IPS-18c (cell line): Measurements from ENCODE around the gene ZNF652.

Experiments used
- H3K4me3 ChIP-seq: 2 replicates; pipeline ENCODE4 v1.7.0; 2013; ENCODE audit warnings: low read depth, mild to moderate bottlenecking, low read length, moderate library complexity; ENCODE audit not compliant: insufficient read depth
- H3K9me3 ChIP-seq: one replicate; pipeline ENCODE4 v1.6.1; 2013; ENCODE audit warnings: mild to moderate bottlenecking, low read length, moderate library complexity; ENCODE audit not compliant: control insufficient read depth, insufficient read depth

ZNF652 gene

DNA sequence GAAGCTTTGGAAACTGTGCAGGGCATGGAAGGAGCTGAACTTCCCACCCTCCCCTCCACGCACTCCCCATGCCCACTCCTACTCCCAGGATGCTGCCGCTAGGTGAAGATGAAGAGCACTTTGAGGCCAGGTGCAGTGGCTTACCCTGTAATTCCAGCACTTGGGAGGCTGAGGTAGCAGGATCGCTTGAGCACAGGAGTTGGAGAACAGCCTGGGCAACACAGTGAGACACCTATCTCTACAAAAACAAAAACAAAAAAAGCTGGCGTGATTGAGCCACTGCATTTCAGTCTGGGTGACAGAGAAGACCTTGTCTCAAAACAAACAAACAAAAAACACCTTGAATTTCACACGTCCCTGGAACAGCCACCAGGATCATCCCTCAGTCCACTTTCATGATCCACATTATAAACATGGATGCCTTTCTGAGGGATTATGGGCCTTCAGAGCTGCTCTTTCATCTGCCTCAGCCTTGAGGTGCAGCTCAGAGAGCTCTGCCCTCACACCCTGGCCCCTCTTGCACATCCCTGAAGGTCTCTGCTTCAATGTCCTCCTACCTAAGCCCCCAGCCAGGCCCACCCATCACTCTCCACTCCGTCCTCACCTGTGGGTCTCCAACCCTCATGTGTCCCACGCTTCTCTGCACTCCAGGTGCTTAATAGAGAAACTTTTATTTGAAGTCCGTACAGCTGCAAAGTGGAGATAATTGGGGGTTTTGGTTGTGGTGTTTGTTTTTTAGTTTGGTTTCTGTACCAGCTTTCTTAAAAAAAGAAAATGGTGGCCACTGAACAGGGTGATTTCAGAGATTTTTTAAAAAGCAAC, 26.9 kb upstream of the ZNF652 start:
- no peak overlapping the region for H3K4me3 ChIP-seq
- H3K9me3 ChIP-seq: no peaks in the 10 kb centered on the region

DNA sequence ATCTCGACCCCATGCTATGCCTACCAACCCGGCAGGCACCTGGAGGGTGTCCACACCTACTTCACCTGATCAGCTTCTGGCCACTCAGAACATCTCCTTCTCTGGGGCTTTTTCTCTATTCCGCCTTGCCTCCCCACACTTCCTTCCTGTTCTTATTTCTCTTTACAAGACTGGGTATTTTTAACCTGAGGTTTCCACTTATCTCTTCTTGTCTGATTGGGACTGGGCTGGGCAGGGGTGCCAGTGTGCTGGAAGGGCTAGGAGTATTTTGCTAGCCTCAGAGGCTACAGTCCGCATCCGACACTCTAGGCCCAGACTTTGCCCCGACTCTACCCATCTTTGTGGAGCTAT, 26.2 kb upstream of the ZNF652 start:
- Histone ChIP-seq H3K9me3 (no peaks in the 10 kb centered on the region), H3K4me3 (no peak overlapping the region)

DNA sequence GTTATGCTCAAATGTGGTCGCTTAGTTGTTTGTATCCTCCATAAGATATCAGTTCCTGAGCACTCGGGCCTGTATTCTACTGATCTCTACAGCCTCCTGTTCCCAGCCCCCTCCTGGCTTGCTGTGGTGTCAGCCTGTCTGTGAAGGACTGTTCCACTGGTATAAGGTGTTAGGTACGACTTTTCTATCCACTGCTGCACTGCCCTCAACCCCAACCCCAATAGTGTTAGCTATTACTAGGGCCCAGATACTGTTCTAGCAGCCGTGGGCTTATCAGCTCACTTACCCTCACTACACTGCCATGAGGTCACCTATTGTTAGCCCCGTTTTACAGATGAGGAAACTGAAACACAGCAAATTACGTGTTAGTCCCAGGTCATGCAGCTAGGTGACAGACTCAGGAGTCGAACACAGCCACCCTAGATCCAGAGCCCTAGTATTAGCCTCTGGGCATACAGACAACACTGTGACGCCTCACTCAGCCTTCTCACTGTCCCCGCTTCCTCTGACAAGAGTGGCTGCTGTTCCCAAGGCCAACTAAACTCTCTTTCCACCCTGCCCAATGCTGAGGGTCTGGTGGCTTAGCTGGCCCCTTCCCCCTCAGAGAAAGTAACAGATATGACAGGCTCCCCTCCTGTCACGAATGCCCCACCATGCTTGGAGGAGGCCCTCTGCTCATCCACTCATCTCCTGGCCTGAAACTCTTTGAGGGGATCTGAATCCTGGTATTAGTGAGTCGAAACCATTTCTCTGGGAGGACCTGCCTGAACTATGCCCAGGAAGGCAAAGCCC, 25.6 kb upstream of the ZNF652 start:
- H3K9me3 ChIP-seq: no peaks in the 10 kb centered on the region
- no peak overlapping the region for H3K4me3 ChIP-seq

DNA sequence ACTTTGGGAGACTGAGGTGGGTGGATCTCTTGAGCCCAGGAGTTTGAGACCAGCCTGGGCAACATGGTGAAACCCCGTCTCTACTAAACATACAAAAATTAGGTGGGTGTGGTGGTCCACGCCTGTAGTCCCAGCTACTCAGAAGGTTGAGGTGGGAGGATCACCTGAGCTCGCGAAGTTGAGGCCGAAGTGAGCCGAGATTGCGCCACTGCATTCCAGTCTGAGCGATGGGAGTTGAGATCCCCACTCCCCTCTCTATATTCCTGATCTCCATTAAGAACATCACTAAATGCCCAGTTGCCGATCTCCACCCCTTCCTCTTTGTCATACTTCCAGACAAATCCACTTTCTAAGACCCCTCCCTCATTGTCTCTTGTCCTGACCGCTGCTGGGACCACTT, 24.3 kb upstream of the ZNF652 start:
- Histone ChIP-seq H3K9me3 (no peaks in the 10 kb centered on the region), H3K4me3 (no peak overlapping the region)

DNA sequence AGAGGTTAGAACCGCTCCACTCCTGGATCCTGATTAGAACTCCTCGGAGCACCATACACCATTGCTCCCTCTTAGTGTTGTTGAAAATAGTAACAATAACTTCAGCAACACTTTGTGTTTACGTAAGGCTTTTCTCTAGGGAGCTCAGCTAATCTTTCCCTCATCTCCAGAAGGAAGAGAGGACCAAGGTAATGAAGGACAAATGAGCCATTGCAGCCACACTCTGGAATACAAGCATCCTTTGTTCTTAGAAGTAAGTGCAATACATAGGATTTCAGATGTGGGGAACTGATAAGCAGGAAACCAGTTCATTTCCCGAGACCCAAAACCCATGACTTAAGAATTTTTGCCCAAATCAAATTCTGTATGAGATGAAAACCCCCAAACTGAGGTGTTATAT, 22.9 kb upstream of the ZNF652 start:
- Histone ChIP-seq H3K4me3 (no peak overlapping the region), H3K9me3 (no peaks in the 10 kb centered on the region)

DNA sequence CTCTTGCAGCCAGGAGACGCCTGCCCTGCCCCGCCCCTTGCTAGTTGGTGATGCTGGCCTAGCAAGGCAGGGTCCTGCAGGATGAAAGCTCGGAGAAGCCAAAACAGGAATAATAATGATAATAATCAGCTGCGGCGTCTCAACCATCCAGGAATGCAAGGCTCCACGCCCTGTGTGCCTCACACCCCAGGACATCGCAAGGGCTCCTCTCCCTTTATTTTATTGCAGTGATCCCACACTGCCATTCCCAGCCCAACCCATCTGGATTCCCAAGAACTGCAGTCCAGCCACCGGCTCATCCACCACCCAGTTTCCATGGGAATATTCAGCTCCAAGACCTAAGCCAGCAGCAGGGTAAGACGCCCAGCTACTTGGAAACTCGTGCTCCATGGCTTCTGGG, 21.0 kb upstream of the ZNF652 start:
- H3K4me3 ChIP-seq: no peak overlapping the region
- H3K9me3 ChIP-seq: no peaks in the 10 kb centered on the region

DNA sequence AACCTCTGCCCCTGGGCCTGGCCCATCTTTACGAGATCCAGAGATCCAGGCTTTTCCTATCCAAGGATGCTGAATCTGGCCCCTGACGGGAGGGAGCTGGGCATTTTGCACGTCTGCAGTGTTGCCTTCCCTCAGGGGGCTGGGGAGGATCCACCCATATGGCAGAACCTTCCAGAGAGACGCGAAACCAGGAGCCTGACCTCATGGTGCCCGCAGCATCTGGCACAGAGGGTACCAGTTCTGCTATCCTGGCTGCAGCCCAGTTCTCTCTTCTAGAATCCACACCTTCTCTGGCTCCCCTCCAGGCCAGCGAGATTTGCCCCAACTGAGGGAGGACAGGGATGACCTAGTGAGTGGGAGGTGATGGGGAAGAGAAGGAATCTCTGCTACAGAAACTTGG, 20.5 kb upstream of the ZNF652 start:
- Histone ChIP-seq H3K4me3 (no peak overlapping the region), H3K9me3 (no peaks in the 10 kb centered on the region)

DNA sequence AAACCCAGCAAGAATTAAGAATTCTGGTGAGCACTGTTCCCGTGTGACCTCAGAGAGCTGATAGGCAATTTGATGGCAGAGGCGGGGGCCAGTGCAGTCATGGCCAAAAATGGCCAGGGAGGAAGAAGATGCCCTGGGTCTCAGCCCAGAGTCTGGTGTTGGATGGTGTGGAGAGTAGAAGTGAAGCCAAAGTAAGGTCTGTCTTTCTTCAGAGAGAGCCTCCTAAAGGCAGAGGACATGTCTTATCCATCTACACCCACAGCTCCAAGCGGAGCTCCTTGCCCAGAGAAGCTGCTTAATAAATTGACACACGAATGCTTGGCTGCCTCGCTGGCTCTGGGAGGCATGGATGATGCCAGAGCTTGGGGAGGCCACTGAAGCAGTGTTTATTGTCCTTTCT, 19.7 kb upstream of the ZNF652 start:
- no peak overlapping the region for H3K4me3 ChIP-seq
- H3K9me3 ChIP-seq: no peaks in the 10 kb centered on the region

DNA sequence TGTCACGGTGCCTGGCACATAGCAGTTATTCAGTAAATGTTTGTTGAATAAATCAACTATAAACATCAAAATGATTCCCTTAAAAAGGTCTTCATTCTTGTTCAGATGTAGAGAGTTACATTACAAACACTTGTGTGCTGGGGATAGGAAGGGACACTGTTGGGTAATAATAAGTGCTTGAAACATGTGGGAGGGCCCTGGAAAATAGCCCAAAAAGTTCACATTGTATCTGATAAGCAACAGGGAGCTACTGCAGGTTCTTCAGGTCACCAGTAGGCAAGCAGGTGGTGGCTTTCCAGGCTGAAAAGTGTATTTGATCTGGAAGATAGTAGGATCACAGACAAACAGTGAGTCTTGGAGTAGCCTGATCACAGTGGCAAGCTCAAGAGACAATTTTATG, 19.0 kb upstream of the ZNF652 start:
- H3K4me3 ChIP-seq: no peak overlapping the region
- H3K9me3 ChIP-seq: no peaks in the 10 kb centered on the region

DNA sequence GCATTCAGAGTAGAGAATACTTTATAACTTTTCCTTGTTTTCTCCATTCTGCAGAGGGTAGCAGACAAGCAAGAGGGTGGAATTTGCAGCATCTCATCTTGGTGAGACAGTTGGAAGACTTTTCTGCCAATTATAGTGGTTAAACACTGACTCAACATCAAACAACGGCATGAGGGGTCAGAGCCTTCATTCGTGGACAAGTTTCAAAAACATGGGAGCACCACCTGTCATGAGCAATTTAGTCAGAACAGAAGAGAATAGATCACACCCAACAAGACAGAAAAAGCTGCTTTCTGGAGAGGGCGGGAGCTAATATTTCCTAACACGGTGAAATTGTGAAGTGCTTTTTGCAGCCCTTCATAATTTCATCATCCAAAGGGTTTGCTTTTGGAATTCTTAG, 17.9 kb upstream of the ZNF652 start:
- Histone ChIP-seq H3K4me3 (no peak overlapping the region), H3K9me3 (no peaks in the 10 kb centered on the region)

DNA sequence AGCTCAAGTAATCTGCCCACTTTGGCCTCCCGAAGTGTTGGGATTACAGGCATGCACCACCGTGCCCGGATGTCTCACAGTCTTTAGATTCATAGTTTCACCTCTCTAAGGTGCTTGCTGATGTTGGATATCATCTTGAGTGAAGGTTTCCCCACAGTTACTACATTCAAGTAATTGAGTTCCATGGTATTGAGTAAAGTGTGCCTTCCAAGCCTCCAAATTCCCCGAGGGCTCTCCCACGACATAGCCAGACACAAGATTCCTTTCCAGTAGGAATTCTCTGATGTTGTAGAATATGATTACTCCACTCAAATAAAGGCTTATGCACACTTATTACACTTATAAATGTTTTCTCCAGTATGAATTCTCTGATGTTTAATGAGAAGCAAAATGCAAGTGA, 16.3 kb upstream of the ZNF652 start:
- Histone ChIP-seq H3K4me3 (no peak overlapping the region), H3K9me3 (no peaks in the 10 kb centered on the region)

DNA sequence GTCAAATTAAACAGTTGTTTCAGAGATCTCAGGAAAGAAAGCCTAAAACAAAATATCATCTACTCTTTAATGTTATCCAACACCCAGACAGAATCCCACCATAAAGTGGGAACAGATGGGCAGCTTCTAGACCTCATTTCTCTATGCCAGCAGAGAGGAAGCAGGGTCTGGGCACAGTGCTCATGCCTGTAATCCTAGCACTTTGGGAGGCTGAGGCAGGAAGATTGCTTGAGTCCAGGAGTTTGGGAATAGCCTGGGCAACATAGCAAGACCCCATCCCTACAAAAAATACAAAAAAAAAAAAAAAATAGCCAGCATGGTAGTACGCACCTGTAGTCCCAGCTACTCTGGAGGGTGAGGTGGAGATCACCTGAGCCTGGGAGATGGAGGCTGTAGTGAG, 13.5 kb upstream of the ZNF652 start:
- Histone ChIP-seq H3K4me3 (no peak overlapping the region), H3K9me3 (no peaks in the 10 kb centered on the region)

DNA sequence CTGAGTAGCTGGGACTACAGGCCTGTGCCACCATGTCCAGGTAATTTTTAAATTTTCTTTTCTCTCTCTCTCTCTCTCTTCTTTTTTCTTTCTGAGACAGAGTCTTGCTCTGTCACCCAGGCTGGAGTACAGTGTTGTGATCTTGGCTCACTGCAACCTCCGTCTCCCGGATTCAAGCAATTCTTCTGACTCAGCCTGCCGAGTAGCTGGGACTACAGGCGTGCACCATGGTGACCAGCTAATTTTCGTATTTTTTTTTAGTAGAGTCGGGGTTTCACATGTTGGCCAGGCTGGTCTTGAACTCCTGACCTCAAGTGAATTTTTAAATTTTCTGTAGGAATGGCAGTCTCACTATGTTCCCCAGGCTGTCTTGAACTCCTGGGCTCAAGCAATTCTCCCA, 11.1 kb upstream of the ZNF652 start:
- H3K4me3 ChIP-seq: no peak overlapping the region
- H3K9me3 ChIP-seq: no peaks in the 10 kb centered on the region

DNA sequence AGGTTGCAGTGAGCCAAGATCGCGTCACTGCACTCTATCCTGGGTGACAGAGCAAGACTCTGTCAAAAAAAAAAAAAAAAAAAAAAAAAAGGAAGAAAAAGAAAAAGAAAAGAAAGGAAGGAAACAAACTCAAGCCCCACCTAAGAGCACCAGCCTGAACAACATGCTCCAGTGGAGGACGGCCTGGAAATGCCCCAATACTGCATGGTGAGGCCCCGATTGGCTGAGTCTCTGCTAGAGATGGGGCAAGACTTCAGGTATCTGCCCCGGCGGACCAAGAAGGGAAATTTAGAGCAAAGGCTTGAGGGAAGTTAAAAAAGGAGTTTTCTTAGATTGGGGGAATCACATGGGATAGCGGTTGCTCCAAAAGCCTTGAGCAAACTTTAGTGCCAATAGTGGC, 10.4 kb upstream of the ZNF652 start:
- no peaks in the 10 kb centered on the region for H3K9me3 ChIP-seq

DNA sequence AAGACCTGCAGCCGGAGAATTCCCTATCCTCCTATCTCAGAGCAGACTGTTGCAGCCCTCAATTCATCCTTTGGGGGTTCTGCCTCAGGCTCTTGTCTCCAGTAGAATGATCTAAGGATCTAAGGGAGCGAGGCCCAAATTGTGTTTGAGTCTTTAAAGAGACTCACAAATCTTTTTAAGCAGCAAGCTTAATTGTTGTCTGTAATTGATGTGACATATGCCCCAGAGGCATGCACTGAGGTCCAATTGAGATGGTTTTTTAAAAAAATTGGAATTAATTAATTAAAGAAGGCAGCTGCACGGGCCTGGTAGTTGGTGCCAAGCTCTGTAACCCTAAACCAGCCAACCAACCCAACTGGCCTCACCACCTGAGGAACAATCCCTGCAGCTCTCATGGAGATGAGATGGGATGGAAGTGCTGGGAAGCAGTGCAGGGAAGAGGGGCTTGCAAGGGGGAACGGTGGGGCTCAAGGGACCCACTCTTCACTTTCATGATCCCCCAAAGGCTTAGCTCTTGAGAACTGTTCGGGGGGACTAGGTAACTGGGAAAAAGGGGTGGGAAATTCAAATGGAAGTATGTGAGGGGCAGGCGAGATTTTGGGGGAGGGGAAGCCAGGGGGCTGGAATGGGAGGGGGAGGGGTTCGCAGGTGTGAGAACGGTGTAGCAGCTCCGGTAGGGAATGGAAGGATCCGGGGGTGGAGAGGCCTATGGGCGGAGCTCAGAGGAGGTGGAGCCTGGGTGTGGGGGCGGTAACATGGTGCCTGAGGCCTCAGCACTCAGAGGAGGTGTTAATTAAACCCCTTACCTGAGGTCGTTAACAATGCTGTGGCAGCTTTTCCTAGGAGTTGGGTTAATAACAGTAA, 9.2 kb upstream of the ZNF652 start:
- Histone ChIP-seq H3K4me3 (no peak overlapping the region; the same call in 1 of the 2 replicates), H3K9me3 (no peaks in the 10 kb centered on the region)

More for the DNA sequence above, 10.4 kb upstream of the ZNF652 start:
- H3K4me3 ChIP-seq: no peak overlapping the region

DNA sequence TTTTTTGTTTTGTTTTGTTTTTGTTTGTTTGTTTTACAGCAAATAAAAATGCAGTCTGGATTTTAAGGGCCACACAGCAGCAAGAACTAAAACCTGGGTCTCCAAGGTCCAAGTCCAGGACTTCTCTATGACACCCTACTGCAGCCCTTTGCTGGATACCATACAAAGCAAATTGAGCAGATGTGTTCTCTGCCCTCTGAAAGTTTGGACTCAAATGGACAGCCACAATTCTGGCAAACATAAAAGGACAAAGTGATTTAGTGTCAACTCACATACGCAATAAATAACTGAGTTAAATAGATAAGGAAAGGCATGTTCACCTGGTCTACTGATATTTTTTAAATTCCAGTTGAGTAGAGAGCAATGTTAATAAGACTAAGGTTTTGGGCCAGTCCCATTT, 7.7 kb upstream of the ZNF652 start:
- Histone ChIP-seq H3K9me3 (no peaks in the 10 kb centered on the region), H3K4me3 (no peak overlapping the region)

DNA sequence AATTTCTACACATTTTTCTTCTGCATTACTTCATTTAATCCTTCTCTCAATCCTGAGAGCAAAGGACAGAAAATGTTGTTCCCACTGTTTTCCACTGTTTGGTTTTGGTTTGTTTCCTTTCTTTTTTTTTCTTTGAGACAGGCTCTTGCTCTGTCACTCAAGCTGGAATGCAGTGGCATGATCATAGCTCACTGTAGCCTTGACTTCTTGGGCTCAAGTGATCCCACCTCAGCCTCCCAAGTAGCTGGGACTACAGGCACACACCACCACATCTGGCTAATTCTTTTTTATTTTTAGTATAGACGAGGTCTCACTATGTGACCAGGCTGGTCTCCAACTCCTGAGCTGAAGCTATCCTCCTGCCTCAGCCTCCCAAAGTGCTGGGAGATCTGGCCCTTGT, 7.0 kb upstream of the ZNF652 start:
- H3K4me3 ChIP-seq: no peak overlapping the region
- no peaks in the 10 kb centered on the region for H3K9me3 ChIP-seq

DNA sequence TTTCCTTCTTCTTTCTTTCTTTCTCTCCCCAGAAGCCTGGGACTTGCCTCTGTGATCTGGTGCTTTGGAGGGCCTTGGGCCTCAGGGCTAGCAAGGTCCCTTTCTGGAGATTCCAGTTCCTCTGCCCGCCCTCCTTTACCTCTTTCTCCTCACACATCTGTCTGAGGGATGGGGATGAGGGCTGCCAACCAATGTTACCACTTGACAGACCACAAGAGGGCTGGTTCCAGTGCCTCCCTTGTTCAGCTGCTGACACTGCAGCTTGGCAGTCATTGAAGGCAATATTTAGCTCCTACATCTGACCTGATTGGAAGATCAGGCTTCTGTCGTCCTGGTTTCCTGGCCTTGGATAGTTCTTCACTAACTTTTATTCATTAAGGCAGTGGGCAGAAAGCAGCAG, 3.6 kb upstream of the ZNF652 start:
- Histone ChIP-seq H3K9me3 (no peaks in the 10 kb centered on the region), H3K4me3 (no peak overlapping the region)
